ENCODE measurements around the gene NDUFAB1. TPM values are rescaled to one million over a fixed set of nuclear protein-coding genes. Genes with fewer than 3 reads are reported as not detected.
A peak's percentile ranks its signal among the peaks of the same experiment; 100 is the strongest.

NDUFAB1 gene
- total RNA-seq, 4 donors from 2014 or later: 29.0 to 88.9 (median 73.4) TPM

DNA sequence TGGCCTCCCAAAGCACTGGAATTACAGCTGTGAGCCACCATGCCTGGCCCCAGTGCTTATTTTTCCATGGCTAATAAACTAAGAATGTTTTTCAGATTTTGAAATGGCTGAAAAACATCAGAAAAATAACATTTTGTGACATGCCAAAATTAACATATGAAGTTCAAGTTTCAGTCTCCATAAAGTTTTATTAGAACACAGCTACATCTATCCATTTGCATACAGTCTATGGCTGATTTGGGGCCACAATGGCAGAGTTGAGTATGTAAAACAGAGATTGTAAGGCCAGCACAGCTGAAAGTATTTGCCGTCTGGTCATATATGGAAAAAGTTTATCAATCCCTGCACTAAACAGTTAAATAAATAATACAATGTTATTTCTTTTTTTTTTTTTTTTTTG lies 13.8 kb upstream of the NDUFAB1 start:
- Histone ChIP-seq H3K4me3 (no peak overlapping the region), H3K4me1 (no peaks in the 10 kb centered on the region), H3K9me3 (no peaks in the 10 kb centered on the region), H3K27ac (no peak overlapping the region), H3K27me3 (no peaks in the 10 kb centered on the region), H3K36me3 (peaks cover 76% of the 10 kb centered on the region)
- DNase-seq (ENCODE audit: low spot score in 2 of 2): no peak
- 98% methylated on average over 1 of the region's 1 CpG for WGBS
- TF ChIP-seq, protein P1, sequence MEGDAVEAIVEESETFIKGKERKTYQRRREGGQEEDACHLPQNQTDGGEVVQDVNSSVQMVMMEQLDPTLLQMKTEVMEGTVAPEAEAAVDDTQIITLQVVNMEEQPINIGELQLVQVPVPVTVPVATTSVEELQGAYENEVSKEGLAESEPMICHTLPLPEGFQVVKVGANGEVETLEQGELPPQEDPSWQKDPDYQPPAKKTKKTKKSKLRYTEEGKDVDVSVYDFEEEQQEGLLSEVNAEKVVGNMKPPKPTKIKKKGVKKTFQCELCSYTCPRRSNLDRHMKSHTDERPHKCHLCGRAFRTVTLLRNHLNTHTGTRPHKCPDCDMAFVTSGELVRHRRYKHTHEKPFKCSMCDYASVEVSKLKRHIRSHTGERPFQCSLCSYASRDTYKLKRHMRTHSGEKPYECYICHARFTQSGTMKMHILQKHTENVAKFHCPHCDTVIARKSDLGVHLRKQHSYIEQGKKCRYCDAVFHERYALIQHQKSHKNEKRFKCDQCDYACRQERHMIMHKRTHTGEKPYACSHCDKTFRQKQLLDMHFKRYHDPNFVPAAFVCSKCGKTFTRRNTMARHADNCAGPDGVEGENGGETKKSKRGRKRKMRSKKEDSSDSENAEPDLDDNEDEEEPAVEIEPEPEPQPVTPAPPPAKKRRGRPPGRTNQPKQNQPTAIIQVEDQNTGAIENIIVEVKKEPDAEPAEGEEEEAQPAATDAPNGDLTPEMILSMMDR (IDR thresholded peaks at IDR 0.05): no peak
- no peak for TF ChIP-seq POLR2AphosphoS5 (IDR thresholded peaks at IDR 0.05)
- no peak for TF ChIP-seq POLR2A (IDR thresholded peaks at IDR 0.05)
- TF ChIP-seq EP300 (IDR thresholded peaks at IDR 0.05): no peak

DNA sequence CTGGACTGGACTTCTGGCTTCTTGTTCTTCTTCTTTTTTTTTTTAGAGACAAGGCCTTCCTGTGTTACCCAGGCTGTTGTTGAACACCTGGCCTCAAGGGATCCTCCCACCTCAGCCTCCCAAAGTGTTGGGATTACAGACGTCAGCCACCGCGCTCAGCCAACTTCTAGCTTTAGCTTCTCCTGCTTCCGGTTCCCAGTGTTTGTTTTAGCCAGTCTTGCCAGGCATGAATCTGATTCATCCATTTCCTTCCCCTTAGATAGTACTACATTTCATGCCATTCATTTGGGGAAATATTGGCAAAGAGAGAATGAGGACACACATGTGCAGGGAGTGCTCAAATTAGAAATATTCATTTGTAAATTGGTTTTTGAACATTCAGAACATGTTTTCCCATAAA lies 12.1 kb upstream of the NDUFAB1 start:
- TF ChIP-seq EP300 (IDR thresholded peaks at IDR 0.05): no peak
- H3K36me3 ChIP-seq: peaks cover 82% of the 10 kb centered on the region
- no peak overlapping the region for H3K4me3 ChIP-seq
- H3K27me3 ChIP-seq: no peaks in the 10 kb centered on the region
- no peaks in the 10 kb centered on the region for H3K9me3 ChIP-seq
- WGBS: 89% methylated on average over 4 of the region's 4 CpGs
- H3K4me1 ChIP-seq: no peaks in the 10 kb centered on the region
- DNase-seq (ENCODE audit: low spot score in 2 of 2): no peak
- no peak overlapping the region for H3K27ac ChIP-seq

DNA sequence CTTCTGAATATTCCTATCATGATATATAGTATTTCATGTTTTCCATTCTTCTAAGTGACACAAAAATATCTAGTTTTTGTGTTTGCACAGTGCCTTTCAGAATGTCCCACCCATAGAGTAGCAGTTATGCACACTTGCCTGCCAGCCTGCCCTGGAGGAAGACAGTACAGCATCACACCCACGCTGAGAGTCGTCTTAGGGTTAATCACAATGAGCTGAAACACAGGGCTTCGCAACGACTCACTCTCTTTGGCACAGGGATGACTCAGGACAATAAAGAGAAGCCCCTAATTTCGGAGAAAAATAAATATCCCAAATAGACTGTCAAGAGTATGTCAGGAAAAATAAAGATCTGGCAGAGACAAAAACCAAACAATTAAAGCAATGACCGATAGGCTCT lies 11.6 kb upstream of the NDUFAB1 start:
- Histone ChIP-seq H3K4me1 (no peaks in the 10 kb centered on the region), H3K4me3 (no peak overlapping the region), H3K27me3 (no peaks in the 10 kb centered on the region), H3K27ac (no peak overlapping the region), H3K9me3 (no peaks in the 10 kb centered on the region), H3K36me3 (peaks cover 82% of the 10 kb centered on the region)
- WGBS: 82% methylated on average over 6 of the region's 6 CpGs
- TF ChIP-seq POLR2A (IDR thresholded peaks at IDR 0.05) (no peak), EP300 (IDR thresholded peaks at IDR 0.05) (no peak), POLR2AphosphoS5 (IDR thresholded peaks at IDR 0.05) (no peak)
- TF ChIP-seq, protein P1 (IDR thresholded peaks at IDR 0.05): no peak
- DNase-seq (ENCODE audit: low spot score in 2 of 2): no peak

DNA sequence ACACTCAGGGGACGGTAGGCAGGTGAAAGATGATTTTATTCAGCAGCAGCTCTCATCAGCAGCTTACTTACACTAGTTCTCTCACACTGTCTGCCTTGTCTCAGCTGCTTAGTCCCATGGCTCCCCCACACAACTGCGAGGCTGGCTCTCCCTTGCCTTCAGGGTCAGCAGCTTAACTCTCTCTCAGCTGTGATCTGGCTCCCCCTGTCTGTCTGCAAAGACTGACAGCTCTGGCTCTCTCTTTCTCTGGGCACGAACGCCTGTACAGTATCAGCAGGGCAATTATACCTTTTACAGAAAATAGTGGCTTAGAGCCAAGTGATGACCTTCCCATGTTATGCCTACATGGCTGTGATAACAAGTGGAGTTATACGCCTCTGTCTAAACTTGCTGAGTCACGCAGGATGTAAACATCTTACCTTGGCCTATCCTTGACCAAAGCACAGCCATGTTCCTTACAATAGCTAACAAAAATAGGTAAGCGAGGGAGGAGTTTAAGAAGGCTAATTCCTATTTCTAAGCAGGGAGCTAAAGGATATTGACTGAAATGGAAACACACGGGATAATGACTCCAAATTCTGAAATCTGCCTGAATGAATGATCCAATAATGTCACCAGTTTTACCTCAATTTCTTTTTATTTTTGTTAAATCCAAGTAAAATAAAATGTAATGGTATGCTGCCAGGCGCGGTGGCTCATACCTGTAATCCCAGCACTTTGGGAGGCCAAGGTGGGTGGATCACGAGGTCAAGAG lies 1.1 kb upstream of the NDUFAB1 start:
- Histone ChIP-seq H3K9me3 (no peaks in the 10 kb centered on the region), H3K36me3 (peaks cover 20% of the 10 kb centered on the region), H3K4me1 (peaks cover 24% of the 10 kb centered on the region), H3K27me3 (no peaks in the 10 kb centered on the region), H3K27ac (no peak overlapping the region), H3K4me3 (no peak overlapping the region)
- TF ChIP-seq EP300 (IDR thresholded peaks at IDR 0.05) (no peak), POLR2AphosphoS5 (IDR thresholded peaks at IDR 0.05) (no peak), POLR2A (IDR thresholded peaks at IDR 0.05) (no peak)
- TF ChIP-seq, protein P1 (IDR thresholded peaks at IDR 0.05): no peak
- DNase-seq (ENCODE audit: low spot score in 2 of 2): no peak
- WGBS: 88% methylated on average over 11 of the region's 11 CpGs

DNA sequence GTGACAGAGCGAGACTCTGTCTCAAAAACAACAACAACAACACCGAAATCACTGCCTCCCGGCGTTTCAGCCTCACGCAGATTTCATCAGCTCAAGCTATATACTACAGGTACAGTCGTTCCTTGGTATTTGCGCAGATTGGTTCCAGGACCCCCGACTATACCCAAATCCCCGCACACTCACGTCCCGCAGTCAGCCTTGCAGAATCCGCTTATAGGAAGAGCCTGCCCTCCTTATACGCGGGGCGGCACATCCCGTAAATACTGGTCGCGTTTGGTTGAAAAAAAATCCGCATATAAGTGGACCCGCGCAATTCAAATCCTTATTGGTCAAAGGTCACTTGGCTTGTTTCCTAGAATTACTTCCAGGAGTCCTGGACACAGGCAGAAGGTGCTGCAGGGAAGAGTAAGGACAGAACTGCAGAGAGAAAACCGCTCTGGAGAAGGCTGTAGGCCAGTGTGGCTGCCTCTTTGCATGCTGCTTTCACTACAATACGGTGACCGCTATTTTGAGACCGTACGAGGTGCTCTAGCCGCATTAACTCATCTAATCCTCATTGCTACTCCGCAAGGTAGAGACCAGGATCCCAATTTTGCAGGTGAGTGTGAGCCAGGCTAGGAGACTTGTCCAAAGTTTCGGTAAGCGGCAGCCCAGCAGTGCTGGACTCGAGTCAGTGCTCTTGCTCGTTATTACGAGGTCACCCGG lies 718 bp downstream of the NDUFAB1 start:
- TF ChIP-seq EP300 (IDR thresholded peaks at IDR 0.05) (no peak), POLR2AphosphoS5 (IDR thresholded peaks at IDR 0.05) (no peak), POLR2A (IDR thresholded peaks at IDR 0.05) (no peak)
- TF ChIP-seq, protein P1 (IDR thresholded peaks at IDR 0.05): no peak
- no peak for DNase-seq (ENCODE audit: low spot score in 2 of 2)
- WGBS: 14% methylated on average over 26 of the region's 34 CpGs

More for the DNA sequence above, 718 bp downstream of the NDUFAB1 start:
- peaks cover 24% of the 10 kb centered on the region for H3K4me1 ChIP-seq
- peaks cover 30% of the 10 kb centered on the region for H3K36me3 ChIP-seq
- no peaks in the 10 kb centered on the region for H3K9me3 ChIP-seq
- peak overlapping the region; percentile 69 for H3K4me3 ChIP-seq
- H3K27ac ChIP-seq: peak overlapping the region; percentile 68
- no peaks in the 10 kb centered on the region for H3K27me3 ChIP-seq
